Sigmoid colon (tissue), 7 donors: ENCODE data around the gene TNIK. TPM values are rescaled to one million over a fixed set of nuclear protein-coding genes. Genes with fewer than 3 reads are reported as not detected.

Experiments
- DNase-seq: peaks from one replicate; pipeline ENCODE4 v3.0.0-alpha.2; 2019
- H3K27ac ChIP-seq, 4 donors: fragments of 200-600 bp; sonication (generic); one replicate each; pipeline ENCODE4 v1.5.1; 2016 to 2019; ENCODE audit warnings: mild to moderate bottlenecking in 1 of 4
- H3K27me3 ChIP-seq, 3 donors: fragments of 200-600 bp; sonication (generic); one replicate each; pipeline ENCODE4 v1.5.1; 2019; ENCODE audit warnings: mild to moderate bottlenecking in 1 of 3
- H3K36me3 ChIP-seq, 4 donors: fragments of 200-600 bp; sonication (generic); one replicate each; pipeline ENCODE4 v1.5.1; 2016 to 2019
- H3K4me1 ChIP-seq, 4 donors: fragments of 200-600 bp; sonication (generic); one replicate each; pipeline ENCODE4 v1.5.1; 2017 to 2019
- H3K4me3 ChIP-seq, 4 donors: fragments of 200-600 bp; sonication (generic); one replicate each; pipeline ENCODE4 v1.5.1; 2017 to 2019; ENCODE audit warnings: mild to moderate bottlenecking in 2 of 4, moderate library complexity in 1 of 4
- H3K9me3 ChIP-seq, 4 donors: fragments of 200-600 bp in 3 of 4; sonication (generic) in 3 of 4; one replicate each; pipeline versions ENCODE4 v1.5.1 to v1.6.1; 2013 to 2019
- EP300 ChIP-seq, 4 donors: sonication (generic); formaldehyde crosslinking; IDR thresholded peaks; one replicate each; pipeline ENCODE4 v1.6.1; 2017; ENCODE audit warnings: antibody characterized with exemption in 4 of 4
- POLR2A ChIP-seq, 2 donors: fragments of 450-650 bp; IDR thresholded peaks; one replicate each; pipeline ENCODE4 v1.6.1; 2016; ENCODE audit warnings: antibody characterized with exemption in 2 of 2, mild to moderate bottlenecking in 2 of 2, moderate library complexity in 2 of 2
- POLR2AphosphoS5 ChIP-seq, 4 donors: sonication (generic); formaldehyde crosslinking; IDR thresholded peaks; one replicate each; pipeline ENCODE4 v1.6.1; 2017; ENCODE audit warnings: antibody characterized with exemption in 4 of 4
- WGBS, 2 donors: extraction: QIAGEN DNeasy Blood & Tissue Kit; methylation state at CpG; one replicate each; pipeline ENCODE4 v1.1.7; 2013; 5-methylcytosine and 5-hydroxymethylcytosine counted together
- intact Hi-C: fragments of 100-400 bp; cut with DNase I; formaldehyde crosslinking; loops from one replicate; pipeline ENCODE4 v1.15.1; 2023
- polyA plus RNA-seq, 3 donors: library from polyadenylated mRNA; stranded (reverse); fragments of 200-250 nt; gene quantifications; one replicate each; pipeline ENCODE4 v1.2.3, GENCODE V29; 2013
- total RNA-seq, 4 donors: library from RNA; depleted of rRNA; stranded (reverse); fragments of >200 nt; gene quantifications; one replicate each; pipeline ENCODE4 v1.1.0, GENCODE V29; 2016
- TF ChIP-seq, protein P1 (sequence below), 4 experiments: fragments of 450-650 bp in 3 of 4; fragments of 200-600 bp in 1 of 4; IDR thresholded peaks; one replicate each; pipeline ENCODE4 v1.5.1; 2016 to 2019; ENCODE audit warnings: antibody characterized with exemption in 4 of 4, mild to moderate bottlenecking in 3 of 4, moderate library complexity in 2 of 4
- donor health status: healthy with polysubstance abuse.
- donor health status: Bipolar disorder and iron deficiency.
- donor health status: healthy.

Gene TNIK
- total and polyA plus RNA-seq, 7 donors = 5.4 to 21.3 (median 9.2) TPM

DNA sequence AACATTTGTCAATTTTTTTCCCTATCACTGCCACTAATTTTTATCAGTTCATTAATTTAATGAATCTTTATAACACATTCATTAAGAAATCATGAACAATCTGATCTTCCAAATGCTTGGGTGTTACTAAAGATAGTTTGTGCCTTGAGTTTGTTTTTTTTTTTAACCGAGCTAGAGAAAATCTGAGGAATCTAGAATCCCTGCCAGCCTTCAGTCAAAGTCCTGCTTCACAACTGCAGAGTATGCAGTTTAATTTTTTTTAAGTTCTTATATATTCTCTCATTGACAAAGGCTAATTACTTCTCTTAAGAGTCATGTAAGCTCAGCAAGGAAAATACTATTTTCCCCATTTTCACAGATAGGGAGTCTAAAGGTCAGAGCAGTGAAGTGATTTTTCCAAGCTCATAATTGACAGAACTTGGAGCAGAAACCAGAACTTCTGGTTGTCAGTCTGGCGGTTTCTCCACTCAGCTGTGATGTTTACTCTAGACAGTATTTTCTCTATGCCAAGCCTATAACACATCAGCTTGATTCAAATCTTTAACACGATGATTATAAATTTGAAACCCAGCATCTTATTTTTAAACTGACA is 55.7 kb downstream of the TNIK start:
- H3K27ac ChIP-seq = no peak overlapping the region
- no peaks in the 10 kb centered on the region for H3K36me3 ChIP-seq
- H3K4me3 ChIP-seq = no peak overlapping the region
- no peaks in the 10 kb centered on the region for H3K27me3 ChIP-seq
- no peaks in the 10 kb centered on the region for H3K9me3 ChIP-seq
- no peak for DNase-seq
- 11 to 35% methylated on average over 3 of the region's 3 CpGs for WGBS, 2 donors
- intact Hi-C loops = no loop called here
- H3K4me1 ChIP-seq = peaks cover 0 to 17% (median 10%) of the 10 kb centered on the region in 4 donors
- no peak for TF ChIP-seq POLR2AphosphoS5 (IDR thresholded peaks at IDR 0.05)
- no peak for TF ChIP-seq POLR2A (IDR thresholded peaks at IDR 0.05)
- no peak for TF ChIP-seq EP300 (IDR thresholded peaks at IDR 0.05)
- TF ChIP-seq, protein P1, sequence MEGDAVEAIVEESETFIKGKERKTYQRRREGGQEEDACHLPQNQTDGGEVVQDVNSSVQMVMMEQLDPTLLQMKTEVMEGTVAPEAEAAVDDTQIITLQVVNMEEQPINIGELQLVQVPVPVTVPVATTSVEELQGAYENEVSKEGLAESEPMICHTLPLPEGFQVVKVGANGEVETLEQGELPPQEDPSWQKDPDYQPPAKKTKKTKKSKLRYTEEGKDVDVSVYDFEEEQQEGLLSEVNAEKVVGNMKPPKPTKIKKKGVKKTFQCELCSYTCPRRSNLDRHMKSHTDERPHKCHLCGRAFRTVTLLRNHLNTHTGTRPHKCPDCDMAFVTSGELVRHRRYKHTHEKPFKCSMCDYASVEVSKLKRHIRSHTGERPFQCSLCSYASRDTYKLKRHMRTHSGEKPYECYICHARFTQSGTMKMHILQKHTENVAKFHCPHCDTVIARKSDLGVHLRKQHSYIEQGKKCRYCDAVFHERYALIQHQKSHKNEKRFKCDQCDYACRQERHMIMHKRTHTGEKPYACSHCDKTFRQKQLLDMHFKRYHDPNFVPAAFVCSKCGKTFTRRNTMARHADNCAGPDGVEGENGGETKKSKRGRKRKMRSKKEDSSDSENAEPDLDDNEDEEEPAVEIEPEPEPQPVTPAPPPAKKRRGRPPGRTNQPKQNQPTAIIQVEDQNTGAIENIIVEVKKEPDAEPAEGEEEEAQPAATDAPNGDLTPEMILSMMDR (IDR thresholded peaks at IDR 0.05) = no peak

DNA sequence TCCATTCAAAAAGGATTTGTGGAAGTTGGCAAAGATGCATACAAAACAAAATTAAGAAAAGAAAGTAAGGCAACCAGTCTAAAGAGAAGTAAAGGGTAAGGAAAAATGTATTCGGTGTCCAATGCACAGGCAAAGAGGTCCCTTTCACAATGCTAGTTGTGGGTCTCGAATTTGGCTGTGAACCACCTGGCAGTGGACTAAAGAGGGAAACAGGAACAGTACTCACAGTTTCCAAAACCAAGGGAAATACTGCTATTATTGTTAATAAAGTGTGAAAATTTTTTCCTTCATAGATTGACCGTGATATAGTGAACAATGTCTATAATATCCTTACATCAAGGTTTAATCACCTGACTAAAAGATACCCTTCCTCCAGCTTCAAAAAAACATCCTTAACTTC is 57.9 kb downstream of the TNIK start:
- intact Hi-C loops = no loop called here
- 92 to 94% methylated on average over 3 of the region's 3 CpGs for WGBS, 2 donors
- H3K36me3 ChIP-seq = no peaks in the 10 kb centered on the region
- H3K4me3 ChIP-seq = no peak overlapping the region
- TF ChIP-seq POLR2A (IDR thresholded peaks at IDR 0.05) (no peak), POLR2AphosphoS5 (IDR thresholded peaks at IDR 0.05) (no peak), EP300 (IDR thresholded peaks at IDR 0.05) (no peak)
- TF ChIP-seq, protein P1 (IDR thresholded peaks at IDR 0.05) = no peak
- H3K27ac ChIP-seq = no peak overlapping the region
- H3K9me3 ChIP-seq = no peaks in the 10 kb centered on the region
- no peaks in the 10 kb centered on the region for H3K27me3 ChIP-seq
- no peak for DNase-seq
- H3K4me1 ChIP-seq = peaks cover 0 to 20% (median 10%) of the 10 kb centered on the region in 4 donors

DNA sequence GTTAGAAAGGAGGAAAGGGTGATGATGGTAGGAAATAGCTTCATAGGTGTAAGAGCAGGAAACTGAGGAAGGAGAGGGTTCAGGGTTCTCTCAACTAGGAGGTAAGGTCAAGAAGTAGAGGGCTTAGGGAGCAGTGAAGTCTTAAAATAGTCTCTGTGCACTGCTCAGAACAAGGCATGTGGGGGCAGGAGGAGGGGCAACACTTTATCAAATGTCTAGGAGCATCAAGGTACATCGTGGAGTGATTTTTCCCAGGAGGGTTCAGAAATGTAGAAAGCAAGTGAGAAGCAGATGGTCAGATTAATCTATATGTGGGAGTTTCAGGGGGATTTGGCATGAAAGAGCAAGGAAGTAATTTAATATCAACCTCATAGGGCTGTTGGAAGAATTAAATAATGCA is 58.8 kb downstream of the TNIK start:
- intact Hi-C loops = no loop called here
- no peak for TF ChIP-seq EP300 (IDR thresholded peaks at IDR 0.05)
- no peak for TF ChIP-seq POLR2AphosphoS5 (IDR thresholded peaks at IDR 0.05)
- TF ChIP-seq POLR2A (IDR thresholded peaks at IDR 0.05) = no peak
- TF ChIP-seq, protein P1 (IDR thresholded peaks at IDR 0.05) = no peak
- H3K27me3 ChIP-seq = no peaks in the 10 kb centered on the region
- H3K36me3 ChIP-seq = no peaks in the 10 kb centered on the region
- H3K4me3 ChIP-seq = no peak overlapping the region
- H3K27ac ChIP-seq = no peak overlapping the region
- H3K9me3 ChIP-seq = no peaks in the 10 kb centered on the region
- H3K4me1 ChIP-seq = peaks cover 0 to 20% (median 10%) of the 10 kb centered on the region in 4 donors
- 78 to 97% methylated on average over 1 of the region's 1 CpG for WGBS, 2 donors
- DNase-seq = no peak

DNA sequence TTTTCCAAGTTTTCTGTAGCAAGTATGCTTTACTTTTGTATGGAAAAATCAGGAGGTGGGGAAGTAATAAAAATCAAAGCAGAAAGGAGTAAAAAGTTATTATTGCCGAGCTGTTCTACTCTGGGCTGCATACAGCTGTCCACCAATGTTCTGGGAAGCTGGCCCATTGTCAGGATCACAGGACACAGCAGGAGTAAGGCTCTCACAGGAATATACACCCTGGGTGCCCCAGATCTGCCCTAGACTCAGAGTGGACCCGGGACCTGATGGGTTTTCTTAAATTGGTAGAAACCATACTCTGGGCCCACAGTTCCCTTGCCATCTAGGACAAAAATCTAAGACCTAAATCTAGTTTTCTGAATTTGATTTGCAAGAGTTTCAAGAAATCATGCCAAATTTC is 60.4 kb downstream of the TNIK start:
- DNase-seq = peak; percentile 69
- 86 to 92% methylated on average over 2 of the region's 2 CpGs for WGBS, 2 donors

More for the DNA sequence above, 60.4 kb downstream of the TNIK start:
- Histone ChIP-seq H3K4me1 (peaks cover 0 to 17% (median 13%) of the 10 kb centered on the region in 4 donors), H3K9me3 (no peaks in the 10 kb centered on the region), H3K27me3 (no peaks in the 10 kb centered on the region), H3K27ac (no peak overlapping the region), H3K36me3 (no peaks in the 10 kb centered on the region), H3K4me3 (no peak overlapping the region)
- intact Hi-C loops = no loop called here
- TF ChIP-seq POLR2A (IDR thresholded peaks at IDR 0.05) (no peak), POLR2AphosphoS5 (IDR thresholded peaks at IDR 0.05) (no peak), EP300 (IDR thresholded peaks at IDR 0.05) (no peak)
- TF ChIP-seq, protein P1 (IDR thresholded peaks at IDR 0.05) = no peak
